ENCODE measurements around the gene PLEKHM2.

The PLEKHM2 gene, protein sequence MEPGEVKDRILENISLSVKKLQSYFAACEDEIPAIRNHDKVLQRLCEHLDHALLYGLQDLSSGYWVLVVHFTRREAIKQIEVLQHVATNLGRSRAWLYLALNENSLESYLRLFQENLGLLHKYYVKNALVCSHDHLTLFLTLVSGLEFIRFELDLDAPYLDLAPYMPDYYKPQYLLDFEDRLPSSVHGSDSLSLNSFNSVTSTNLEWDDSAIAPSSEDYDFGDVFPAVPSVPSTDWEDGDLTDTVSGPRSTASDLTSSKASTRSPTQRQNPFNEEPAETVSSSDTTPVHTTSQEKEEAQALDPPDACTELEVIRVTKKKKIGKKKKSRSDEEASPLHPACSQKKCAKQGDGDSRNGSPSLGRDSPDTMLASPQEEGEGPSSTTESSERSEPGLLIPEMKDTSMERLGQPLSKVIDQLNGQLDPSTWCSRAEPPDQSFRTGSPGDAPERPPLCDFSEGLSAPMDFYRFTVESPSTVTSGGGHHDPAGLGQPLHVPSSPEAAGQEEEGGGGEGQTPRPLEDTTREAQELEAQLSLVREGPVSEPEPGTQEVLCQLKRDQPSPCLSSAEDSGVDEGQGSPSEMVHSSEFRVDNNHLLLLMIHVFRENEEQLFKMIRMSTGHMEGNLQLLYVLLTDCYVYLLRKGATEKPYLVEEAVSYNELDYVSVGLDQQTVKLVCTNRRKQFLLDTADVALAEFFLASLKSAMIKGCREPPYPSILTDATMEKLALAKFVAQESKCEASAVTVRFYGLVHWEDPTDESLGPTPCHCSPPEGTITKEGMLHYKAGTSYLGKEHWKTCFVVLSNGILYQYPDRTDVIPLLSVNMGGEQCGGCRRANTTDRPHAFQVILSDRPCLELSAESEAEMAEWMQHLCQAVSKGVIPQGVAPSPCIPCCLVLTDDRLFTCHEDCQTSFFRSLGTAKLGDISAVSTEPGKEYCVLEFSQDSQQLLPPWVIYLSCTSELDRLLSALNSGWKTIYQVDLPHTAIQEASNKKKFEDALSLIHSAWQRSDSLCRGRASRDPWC

DNA sequence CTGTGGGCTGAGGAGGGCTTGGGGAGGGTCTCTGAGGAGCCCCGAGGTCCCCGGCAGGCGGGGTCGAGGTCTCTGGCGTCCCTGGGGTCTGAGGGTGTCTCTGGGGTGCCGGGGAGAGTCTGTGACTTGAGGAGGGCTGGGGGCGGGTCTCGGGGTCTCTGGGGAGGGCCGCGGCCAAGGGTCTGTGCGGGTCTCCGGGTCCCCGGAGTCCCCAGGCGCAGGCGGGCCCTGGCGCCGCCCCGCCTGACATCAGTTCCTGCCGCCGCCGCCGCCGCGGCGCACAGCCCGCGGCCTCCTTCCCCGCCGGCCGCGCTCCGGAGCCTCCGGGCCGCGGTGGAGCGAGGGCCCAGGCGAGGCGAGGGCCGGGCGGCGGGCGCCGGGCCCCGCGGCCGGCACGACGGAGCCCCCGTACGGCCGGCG, at the start of gene PLEKHM2:
Gene PLEKHM2, plus strand, starts transcription at position 279 of the 420 bp plus-strand sequence. CDS start 239 bp downstream, outside the sequence.
- TF ChIP-seq TCF4 (CRISPR knock-in tag; IDR thresholded peaks at IDR 0.05; ENCODE audit: borderline replicate concordance) (no peak), ARNTL (CRISPR knock-in tag; IDR thresholded peaks at IDR 0.05; ENCODE audit: borderline replicate concordance, low read depth) (no peak), OSR1 (CRISPR knock-in tag; IDR thresholded peaks at IDR 0.05) (no peak), ZFP30 (CRISPR knock-in tag; IDR thresholded peaks at IDR 0.05) (no peak), GLIS3 (CRISPR knock-in tag; IDR thresholded peaks at IDR 0.05) (no peak)
- ATAC-seq = peak; percentile 78

DNA sequence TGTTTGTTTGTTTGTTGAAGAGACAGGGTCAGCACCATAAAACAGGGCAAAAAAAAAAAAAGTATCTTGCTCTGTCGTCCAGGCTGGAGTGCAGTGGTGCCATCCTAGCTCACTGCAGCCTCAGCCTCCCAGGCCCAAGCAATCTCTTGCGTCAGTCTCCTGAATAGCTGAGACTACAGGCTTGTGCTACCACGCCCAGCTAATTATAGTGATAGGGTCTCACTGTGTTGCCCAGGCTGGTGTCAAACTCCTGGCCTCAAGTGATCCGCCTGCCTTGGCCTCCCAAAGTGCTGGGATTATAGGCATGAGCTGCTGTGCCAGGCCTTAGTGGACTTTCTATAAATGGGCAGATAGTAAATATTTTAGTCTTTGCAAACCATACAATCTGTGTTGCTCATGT, 47.7 kb upstream of the PLEKHM2 start:
- ATAC-seq = no peak
- TF ChIP-seq BACH2 (CRISPR knock-in tag; IDR thresholded peaks at IDR 0.05; ENCODE audit: borderline replicate concordance) (no peak), SNAI2 (CRISPR knock-in tag; IDR thresholded peaks at IDR 0.05) (no peak), ZNF70 (CRISPR knock-in tag; IDR thresholded peaks at IDR 0.05) (no peak)
- TF ChIP-seq, protein P1, sequence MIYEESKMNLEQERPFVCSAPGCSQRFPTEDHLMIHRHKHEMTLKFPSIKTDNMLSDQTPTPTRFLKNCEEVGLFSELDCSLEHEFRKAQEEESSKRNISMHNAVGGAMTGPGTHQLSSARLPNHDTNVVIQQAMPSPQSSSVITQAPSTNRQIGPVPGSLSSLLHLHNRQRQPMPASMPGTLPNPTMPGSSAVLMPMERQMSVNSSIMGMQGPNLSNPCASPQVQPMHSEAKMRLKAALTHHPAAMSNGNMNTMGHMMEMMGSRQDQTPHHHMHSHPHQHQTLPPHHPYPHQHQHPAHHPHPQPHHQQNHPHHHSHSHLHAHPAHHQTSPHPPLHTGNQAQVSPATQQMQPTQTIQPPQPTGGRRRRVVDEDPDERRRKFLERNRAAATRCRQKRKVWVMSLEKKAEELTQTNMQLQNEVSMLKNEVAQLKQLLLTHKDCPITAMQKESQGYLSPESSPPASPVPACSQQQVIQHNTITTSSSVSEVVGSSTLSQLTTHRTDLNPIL (CRISPR knock-in tag; IDR thresholded peaks at IDR 0.05; ENCODE audit: low read depth) = no peak
- TF ChIP-seq, protein P2, sequence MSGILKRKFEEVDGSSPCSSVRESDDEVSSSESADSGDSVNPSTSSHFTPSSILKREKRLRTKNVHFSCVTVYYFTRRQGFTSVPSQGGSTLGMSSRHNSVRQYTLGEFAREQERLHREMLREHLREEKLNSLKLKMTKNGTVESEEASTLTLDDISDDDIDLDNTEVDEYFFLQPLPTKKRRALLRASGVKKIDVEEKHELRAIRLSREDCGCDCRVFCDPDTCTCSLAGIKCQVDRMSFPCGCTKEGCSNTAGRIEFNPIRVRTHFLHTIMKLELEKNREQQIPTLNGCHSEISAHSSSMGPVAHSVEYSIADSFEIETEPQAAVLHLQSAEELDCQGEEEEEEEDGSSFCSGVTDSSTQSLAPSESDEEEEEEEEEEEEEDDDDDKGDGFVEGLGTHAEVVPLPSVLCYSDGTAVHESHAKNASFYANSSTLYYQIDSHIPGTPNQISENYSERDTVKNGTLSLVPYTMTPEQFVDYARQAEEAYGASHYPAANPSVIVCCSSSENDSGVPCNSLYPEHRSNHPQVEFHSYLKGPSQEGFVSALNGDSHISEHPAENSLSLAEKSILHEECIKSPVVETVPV (CRISPR knock-in tag; IDR thresholded peaks at IDR 0.05) = no peak
- TF ChIP-seq, protein P3, sequence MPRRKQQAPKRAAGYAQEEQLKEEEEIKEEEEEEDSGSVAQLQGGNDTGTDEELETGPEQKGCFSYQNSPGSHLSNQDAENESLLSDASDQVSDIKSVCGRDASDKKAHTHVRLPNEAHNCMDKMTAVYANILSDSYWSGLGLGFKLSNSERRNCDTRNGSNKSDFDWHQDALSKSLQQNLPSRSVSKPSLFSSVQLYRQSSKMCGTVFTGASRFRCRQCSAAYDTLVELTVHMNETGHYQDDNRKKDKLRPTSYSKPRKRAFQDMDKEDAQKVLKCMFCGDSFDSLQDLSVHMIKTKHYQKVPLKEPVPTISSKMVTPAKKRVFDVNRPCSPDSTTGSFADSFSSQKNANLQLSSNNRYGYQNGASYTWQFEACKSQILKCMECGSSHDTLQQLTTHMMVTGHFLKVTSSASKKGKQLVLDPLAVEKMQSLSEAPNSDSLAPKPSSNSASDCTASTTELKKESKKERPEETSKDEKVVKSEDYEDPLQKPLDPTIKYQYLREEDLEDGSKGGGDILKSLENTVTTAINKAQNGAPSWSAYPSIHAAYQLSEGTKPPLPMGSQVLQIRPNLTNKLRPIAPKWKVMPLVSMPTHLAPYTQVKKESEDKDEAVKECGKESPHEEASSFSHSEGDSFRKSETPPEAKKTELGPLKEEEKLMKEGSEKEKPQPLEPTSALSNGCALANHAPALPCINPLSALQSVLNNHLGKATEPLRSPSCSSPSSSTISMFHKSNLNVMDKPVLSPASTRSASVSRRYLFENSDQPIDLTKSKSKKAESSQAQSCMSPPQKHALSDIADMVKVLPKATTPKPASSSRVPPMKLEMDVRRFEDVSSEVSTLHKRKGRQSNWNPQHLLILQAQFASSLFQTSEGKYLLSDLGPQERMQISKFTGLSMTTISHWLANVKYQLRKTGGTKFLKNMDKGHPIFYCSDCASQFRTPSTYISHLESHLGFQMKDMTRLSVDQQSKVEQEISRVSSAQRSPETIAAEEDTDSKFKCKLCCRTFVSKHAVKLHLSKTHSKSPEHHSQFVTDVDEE (CRISPR knock-in tag; IDR thresholded peaks at IDR 0.05) = no peak

DNA sequence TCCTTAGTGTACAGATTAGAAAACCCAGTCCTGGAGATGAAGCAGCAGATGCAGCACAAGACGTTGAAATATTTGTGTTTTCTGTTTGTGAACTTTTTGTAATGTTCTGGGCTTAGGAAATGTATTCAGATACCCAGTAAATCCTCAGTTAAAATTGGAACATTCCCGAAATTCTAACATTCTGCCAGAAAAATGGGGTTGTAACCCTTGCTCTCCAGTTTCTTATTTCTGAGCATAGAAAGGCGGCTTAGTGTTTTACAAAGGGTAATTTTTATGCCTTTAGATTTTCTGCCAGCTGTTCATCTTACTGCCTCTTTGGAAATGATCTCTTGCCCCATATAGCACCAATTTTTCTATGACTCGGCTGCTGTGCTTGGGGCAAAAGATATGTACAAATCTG, 46.3 kb upstream of the PLEKHM2 start:
- no peak for ATAC-seq
- TF ChIP-seq TOX (CRISPR knock-in tag; IDR thresholded peaks at IDR 0.05; ENCODE audit: borderline replicate concordance) (no peak), ZNF70 (CRISPR knock-in tag; IDR thresholded peaks at IDR 0.05) (no peak), ARNTL (CRISPR knock-in tag; IDR thresholded peaks at IDR 0.05; ENCODE audit: borderline replicate concordance, low read depth) (no peak), ESRRG (CRISPR knock-in tag; IDR thresholded peaks at IDR 0.05) (no peak), RARB (CRISPR knock-in tag; IDR thresholded peaks at IDR 0.05) (no peak), ZFP3 (CRISPR knock-in tag; IDR thresholded peaks at IDR 0.05) (no peak), ZC3H10 (CRISPR knock-in tag; IDR thresholded peaks at IDR 0.05) (no peak), TCF4 (CRISPR knock-in tag; IDR thresholded peaks at IDR 0.05; ENCODE audit: borderline replicate concordance) (no peak), CSDC2 (CRISPR knock-in tag; IDR thresholded peaks at IDR 0.05) (no peak), ZNF8 (CRISPR knock-in tag; IDR thresholded peaks at IDR 0.05) (no peak), ISL1 (CRISPR knock-in tag; IDR thresholded peaks at IDR 0.05) (no peak)
- TF ChIP-seq, protein P1 (CRISPR knock-in tag; IDR thresholded peaks at IDR 0.05; ENCODE audit: low read depth) = no peak
- TF ChIP-seq, protein P4, sequence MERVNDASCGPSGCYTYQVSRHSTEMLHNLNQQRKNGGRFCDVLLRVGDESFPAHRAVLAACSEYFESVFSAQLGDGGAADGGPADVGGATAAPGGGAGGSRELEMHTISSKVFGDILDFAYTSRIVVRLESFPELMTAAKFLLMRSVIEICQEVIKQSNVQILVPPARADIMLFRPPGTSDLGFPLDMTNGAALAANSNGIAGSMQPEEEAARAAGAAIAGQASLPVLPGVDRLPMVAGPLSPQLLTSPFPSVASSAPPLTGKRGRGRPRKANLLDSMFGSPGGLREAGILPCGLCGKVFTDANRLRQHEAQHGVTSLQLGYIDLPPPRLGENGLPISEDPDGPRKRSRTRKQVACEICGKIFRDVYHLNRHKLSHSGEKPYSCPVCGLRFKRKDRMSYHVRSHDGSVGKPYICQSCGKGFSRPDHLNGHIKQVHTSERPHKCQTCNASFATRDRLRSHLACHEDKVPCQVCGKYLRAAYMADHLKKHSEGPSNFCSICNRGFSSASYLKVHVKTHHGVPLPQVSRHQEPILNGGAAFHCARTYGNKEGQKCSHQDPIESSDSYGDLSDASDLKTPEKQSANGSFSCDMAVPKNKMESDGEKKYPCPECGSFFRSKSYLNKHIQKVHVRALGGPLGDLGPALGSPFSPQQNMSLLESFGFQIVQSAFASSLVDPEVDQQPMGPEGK (CRISPR knock-in tag; IDR thresholded peaks at IDR 0.05; ENCODE audit: borderline replicate concordance) = no peak
- TF ChIP-seq, protein P5, sequence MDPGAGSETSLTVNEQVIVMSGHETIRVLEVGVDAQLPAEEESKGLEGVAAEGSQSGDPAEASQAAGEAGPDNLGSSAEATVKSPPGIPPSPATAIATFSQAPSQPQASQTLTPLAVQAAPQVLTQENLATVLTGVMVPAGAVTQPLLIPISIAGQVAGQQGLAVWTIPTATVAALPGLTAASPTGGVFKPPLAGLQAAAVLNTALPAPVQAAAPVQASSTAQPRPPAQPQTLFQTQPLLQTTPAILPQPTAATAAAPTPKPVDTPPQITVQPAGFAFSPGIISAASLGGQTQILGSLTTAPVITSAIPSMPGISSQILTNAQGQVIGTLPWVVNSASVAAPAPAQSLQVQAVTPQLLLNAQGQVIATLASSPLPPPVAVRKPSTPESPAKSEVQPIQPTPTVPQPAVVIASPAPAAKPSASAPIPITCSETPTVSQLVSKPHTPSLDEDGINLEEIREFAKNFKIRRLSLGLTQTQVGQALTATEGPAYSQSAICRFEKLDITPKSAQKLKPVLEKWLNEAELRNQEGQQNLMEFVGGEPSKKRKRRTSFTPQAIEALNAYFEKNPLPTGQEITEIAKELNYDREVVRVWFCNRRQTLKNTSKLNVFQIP (CRISPR knock-in tag; IDR thresholded peaks at IDR 0.05; ENCODE audit: borderline replicate concordance, low read depth) = no peak
- TF ChIP-seq, protein P3 (CRISPR knock-in tag; IDR thresholded peaks at IDR 0.05) = no peak
